ENCODE results near the gene MAMDC2. TPM values are rescaled to one million over a fixed set of nuclear protein-coding genes. Genes with fewer than 3 reads are reported as not detected.

MAMDC2 gene
- under 1 TPM in 2 of 3 donors, not detected in 1; 0.22 to 0.81 TPM for polyA plus RNA-seq

- H3K9me3 Mint-ChIP-seq: no peaks in the 10 kb centered on the region
Measured at GRCh38 chr9:70043689-70044489, at the start of gene MAMDC2. Gene MAMDC2, plus strand, starts transcription at chr9:70043848. Its CDS starts 350 bp downstream, at chr9:70044198.

GRCh38 chr9:69995846-69996245, 47.8 kb upstream of the MAMDC2 start:
- Mint-ChIP-seq H3K4me1 (no peaks in the 10 kb centered on the region), H3K36me3 (no peaks in the 10 kb centered on the region), H3K27me3 (ENCODE audit: low read depth in 3 of 3) (peaks cover 0 to 4% (median 2%) of the 10 kb centered on the region in 3 donors), H3K27ac (no peak overlapping the region), H3K9me3 (no peaks in the 10 kb centered on the region), H3K4me3 (no peak overlapping the region)
- no peak for DNase-seq

More at GRCh38 chr9:70043689-70044489, at the start of gene MAMDC2:
- Mint-ChIP-seq H3K4me3 (peak within 1 kb of the TSS; percentile 15 to 70 (median 49)), H3K36me3 (no peaks in the 10 kb centered on the region), H3K27me3 (ENCODE audit: low read depth in 3 of 3) (peaks cover 8 to 28% (median 10%) of the 10 kb centered on the region in 3 donors), H3K4me1 (peaks cover 0 to 3% of the 10 kb centered on the region in 2 donors), H3K27ac (no peak within 1 kb of the TSS)
- no peak for DNase-seq

GRCh38 chr9:69996967-69997366, 46.7 kb upstream of the MAMDC2 start:
- DNase-seq: no peak
- H3K27me3 Mint-ChIP-seq (ENCODE audit: low read depth in 3 of 3): peaks cover 0 to 2% (median under 1%) of the 10 kb centered on the region in 3 donors
- no peak overlapping the region for H3K4me3 Mint-ChIP-seq
- H3K9me3 Mint-ChIP-seq: no peaks in the 10 kb centered on the region
- H3K27ac Mint-ChIP-seq: no peak overlapping the region
- no peaks in the 10 kb centered on the region for H3K4me1 Mint-ChIP-seq
- no peaks in the 10 kb centered on the region for H3K36me3 Mint-ChIP-seq

GRCh38 chr9:69997524-69997923, 46.1 kb upstream of the MAMDC2 start:
- Mint-ChIP-seq H3K9me3 (no peaks in the 10 kb centered on the region), H3K4me1 (no peaks in the 10 kb centered on the region), H3K27ac (no peak overlapping the region), H3K36me3 (no peaks in the 10 kb centered on the region), H3K27me3 (ENCODE audit: low read depth in 3 of 3) (peaks cover 0 to 3% (median 2%) of the 10 kb centered on the region in 3 donors), H3K4me3 (no peak overlapping the region)
- DNase-seq: no peak

GRCh38 chr9:69999315-69999714, 44.3 kb upstream of the MAMDC2 start:
- H3K4me3 Mint-ChIP-seq: no peak overlapping the region
- no peaks in the 10 kb centered on the region for H3K9me3 Mint-ChIP-seq

GRCh38 chr9:70000469-70000868, 43.2 kb upstream of the MAMDC2 start:
- no peaks in the 10 kb centered on the region for H3K36me3 Mint-ChIP-seq

More at GRCh38 chr9:69999315-69999714, 44.3 kb upstream of the MAMDC2 start:
- no peak for DNase-seq
- peaks cover 0 to 3% (median 1%) of the 10 kb centered on the region in 3 donors for H3K27me3 Mint-ChIP-seq (ENCODE audit: low read depth in 3 of 3)
- no peak overlapping the region for H3K27ac Mint-ChIP-seq
- no peaks in the 10 kb centered on the region for H3K36me3 Mint-ChIP-seq
- no peaks in the 10 kb centered on the region for H3K4me1 Mint-ChIP-seq

GRCh38 chr9:70003901-70004714, 39.5 kb upstream of the MAMDC2 start:
- H3K9me3 Mint-ChIP-seq: no peaks in the 10 kb centered on the region
- no peak for DNase-seq
- H3K4me3 Mint-ChIP-seq: no peak overlapping the region
- H3K36me3 Mint-ChIP-seq: no peaks in the 10 kb centered on the region
- peaks cover 0 to 14% (median 1%) of the 10 kb centered on the region in 3 donors for H3K27me3 Mint-ChIP-seq (ENCODE audit: low read depth in 3 of 3)
- no peak overlapping the region for H3K27ac Mint-ChIP-seq
- H3K4me1 Mint-ChIP-seq: no peaks in the 10 kb centered on the region

More at GRCh38 chr9:70000469-70000868, 43.2 kb upstream of the MAMDC2 start:
- no peak overlapping the region for H3K4me3 Mint-ChIP-seq
- no peaks in the 10 kb centered on the region for H3K4me1 Mint-ChIP-seq
- no peaks in the 10 kb centered on the region for H3K9me3 Mint-ChIP-seq
- no peak overlapping the region for H3K27ac Mint-ChIP-seq
- no peak for DNase-seq
- peaks cover 0 to 5% (median 1%) of the 10 kb centered on the region in 3 donors for H3K27me3 Mint-ChIP-seq (ENCODE audit: low read depth in 3 of 3)

GRCh38 chr9:70006306-70006705, 37.3 kb upstream of the MAMDC2 start:
- Mint-ChIP-seq H3K4me3 (no peak overlapping the region), H3K27me3 (ENCODE audit: low read depth in 3 of 3) (peaks cover 0 to 17% (median 1%) of the 10 kb centered on the region in 3 donors), H3K36me3 (no peaks in the 10 kb centered on the region), H3K27ac (no peak overlapping the region), H3K9me3 (no peaks in the 10 kb centered on the region), H3K4me1 (no peaks in the 10 kb centered on the region)
- DNase-seq: no peak

- Mint-ChIP-seq H3K9me3 (no peaks in the 10 kb centered on the region), H3K36me3 (no peaks in the 10 kb centered on the region), H3K27me3 (ENCODE audit: low read depth in 3 of 3) (peaks cover 0 to 14% (median 1%) of the 10 kb centered on the region in 3 donors), H3K27ac (no peak overlapping the region), H3K4me3 (no peak overlapping the region), H3K4me1 (no peaks in the 10 kb centered on the region)
- no peak for DNase-seq
Measured at GRCh38 chr9:70007831-70008230, 35.8 kb upstream of the MAMDC2 start.

GRCh38 chr9:70010015-70010414, 33.6 kb upstream of the MAMDC2 start:
- no peak overlapping the region for H3K4me3 Mint-ChIP-seq
- no peak overlapping the region for H3K27ac Mint-ChIP-seq
- peaks cover 0 to 2% (median 0%) of the 10 kb centered on the region in 6 donors for H3K9me3 Mint-ChIP-seq
- no peaks in the 10 kb centered on the region for H3K4me1 Mint-ChIP-seq
- no peaks in the 10 kb centered on the region for H3K36me3 Mint-ChIP-seq
- H3K27me3 Mint-ChIP-seq (ENCODE audit: low read depth in 3 of 3): peaks cover 0 to 16% (median 0%) of the 10 kb centered on the region in 3 donors
- DNase-seq: no peak

- Mint-ChIP-seq H3K4me3 (no peak overlapping the region), H3K27me3 (ENCODE audit: low read depth in 3 of 3) (peaks cover 0 to 11% (median under 1%) of the 10 kb centered on the region in 3 donors), H3K27ac (no peak overlapping the region), H3K9me3 (peaks cover 0 to 2% (median 0%) of the 10 kb centered on the region in 6 donors), H3K4me1 (no peaks in the 10 kb centered on the region), H3K36me3 (no peaks in the 10 kb centered on the region)
- no peak for DNase-seq
Measured at GRCh38 chr9:70011366-70011765, 32.3 kb upstream of the MAMDC2 start.

GRCh38 chr9:70012569-70012968, 31.1 kb upstream of the MAMDC2 start:
- Mint-ChIP-seq H3K9me3 (peaks cover 0 to 2% (median 0%) of the 10 kb centered on the region in 6 donors), H3K27me3 (ENCODE audit: low read depth in 3 of 3) (peaks cover 0 to 7% (median 3%) of the 10 kb centered on the region in 3 donors), H3K4me1 (no peaks in the 10 kb centered on the region), H3K4me3 (no peak overlapping the region), H3K36me3 (no peaks in the 10 kb centered on the region), H3K27ac (no peak overlapping the region)
- DNase-seq: no peak

GRCh38 chr9:70013598-70014196, 30.0 kb upstream of the MAMDC2 start:
- Mint-ChIP-seq H3K4me3 (no peak overlapping the region), H3K9me3 (peaks cover 0 to 2% (median 0%) of the 10 kb centered on the region in 6 donors), H3K36me3 (no peaks in the 10 kb centered on the region), H3K4me1 (no peaks in the 10 kb centered on the region), H3K27ac (no peak overlapping the region), H3K27me3 (ENCODE audit: low read depth in 3 of 3) (peaks cover 2 to 6% (median 3%) of the 10 kb centered on the region in 3 donors)
- no peak for DNase-seq

All from immature natural killer cell (primary cell).